Astrocyte of the spinal cord (primary cell): Measurements from ENCODE around the gene RFPL3.
"Not testable (repeated sequence)": the region's sequence is repeated elsewhere in the genome, so short reads cannot be mapped to it uniquely, and the experiment has no call there.

Experiments used
- DNase-seq: peaks from one replicate; pipeline ENCODE4 v3.0.0; 2011; ENCODE audit warnings: low read depth, low spot score
- H3K4me3 ChIP-seq: 2 replicates; pipeline ENCODE4 v1.5.1; 2011; ENCODE audit warnings: low read depth, mild to moderate bottlenecking, low read length, moderate library complexity
- CTCF ChIP-seq: IDR thresholded peaks from 2 replicates; pipeline ENCODE4 v1.5.1; 2012; ENCODE audit warnings: low read depth, mild to moderate bottlenecking, low read length, inconsistent platforms
- in situ Hi-C: cut with HindIII; loops from 2 replicates; pipeline ENCODE4 v1.10.0; 2017; ENCODE audit warnings: low sequenced_read_pairs

RFPL3 gene

GRCh38 chr22:32357567-32357966, at the start of gene RFPL3:
Gene RFPL3 (plus strand): TSS chr22:32357867. CDS start chr22:32358072, 205 bp downstream.
- H3K4me3 ChIP-seq, DNase-seq, in situ Hi-C loops: not testable (repeated sequence)

GRCh38 chr22:32308191-32308590, 49.5 kb upstream of the RFPL3 start:
- no peak overlapping the region for H3K4me3 ChIP-seq
- in situ Hi-C loops, result no loop called here
- no peak for DNase-seq
- no peak for TF ChIP-seq CTCF

- TF ChIP-seq CTCF, result no peak
- H3K4me3 ChIP-seq, result no peak overlapping the region
- DNase-seq, result no peak
- in situ Hi-C loops, result no loop called here
These were observed 48.7 kb upstream of the RFPL3 start for GRCh38 chr22:32308934-32309333.

- in situ Hi-C loops, result no loop called here
- H3K4me3 ChIP-seq, result no peak overlapping the region
- DNase-seq, result no peak
- TF ChIP-seq CTCF, result no peak
These were observed 47.9 kb upstream of the RFPL3 start for GRCh38 chr22:32309585-32310251.

- no peak for DNase-seq
- in situ Hi-C loops, result no loop called here
- no peak for TF ChIP-seq CTCF
- H3K4me3 ChIP-seq, result no peak overlapping the region
These were observed 46.9 kb upstream of the RFPL3 start for GRCh38 chr22:32310777-32311176.

- H3K4me3 ChIP-seq, result no peak overlapping the region
- no peak for DNase-seq
- in situ Hi-C loops, result no loop called here
- TF ChIP-seq CTCF, result no peak
These were observed 46.1 kb upstream of the RFPL3 start for GRCh38 chr22:32311551-32312071.

- TF ChIP-seq CTCF, result no peak
- H3K4me3 ChIP-seq, result no peak overlapping the region
- in situ Hi-C loops, result no loop called here
- DNase-seq, result no peak
These were observed 44.9 kb upstream of the RFPL3 start for GRCh38 chr22:32312748-32313147.
